Measurements from ENCODE around the gene BATF2. TPM values are rescaled to one million over a fixed set of nuclear protein-coding genes. Genes with fewer than 3 reads are reported as not detected.

Gene BATF2
- total RNA-seq, 1 experiment from 2014 or later, result 0.72 TPM

DNA sequence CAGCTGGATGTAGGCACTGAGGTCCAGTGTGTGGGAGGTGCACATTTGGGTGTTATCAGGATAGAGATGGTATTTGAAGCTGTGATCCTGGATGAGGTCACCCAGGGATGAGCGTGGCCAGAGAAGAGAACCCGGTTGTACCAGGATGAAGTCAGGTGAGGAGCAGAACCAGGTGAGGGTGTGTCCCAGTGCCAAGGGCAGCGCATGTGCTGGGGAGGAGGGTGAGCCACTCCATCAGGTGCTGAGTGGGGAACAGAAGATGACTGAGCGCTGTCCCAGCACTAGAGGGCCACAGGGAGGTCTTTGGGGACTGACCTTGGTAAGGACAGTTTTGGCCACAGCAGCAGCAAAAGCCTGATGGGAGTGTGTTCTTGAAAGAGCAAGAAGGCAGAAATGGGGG, 19.9 kb upstream of the BATF2 start:
- Histone ChIP-seq H4K5ac (ENCODE audit: insufficient read length, low read depth, low read length) (no peak overlapping the region), H4K8ac (replicated peaks; ENCODE audit: insufficient read length, low read depth, low read length) (no peak overlapping the region), H3K27ac (ENCODE audit: insufficient read length, low read depth, low read length) (no peak overlapping the region), H3K79me2 (ENCODE audit: insufficient read depth, low read length) (no peaks in the 10 kb centered on the region), H3T11ph (ENCODE audit: low read length) (no peak overlapping the region), H2BK20ac (ENCODE audit: low read depth, low read length, poor library complexity, severe bottlenecking) (no peak overlapping the region), H2BK15ac (ENCODE audit: low read depth, low read length) (no peak overlapping the region), H2AFZ (ENCODE audit: low read length) (no peak overlapping the region), H4K91ac (ENCODE audit: insufficient read length, low read depth, low read length) (no peak overlapping the region), H3K23ac (ENCODE audit: insufficient read length, low read depth, low read length) (no peak overlapping the region), H3K4me1 (ENCODE audit: insufficient read depth, low read length) (no peaks in the 10 kb centered on the region), H3K9ac (ENCODE audit: extremely low read depth, insufficient read length, low read length) (no peak overlapping the region), H3K4ac (ENCODE audit: low read depth, low read length) (no peak overlapping the region), H3K79me1 (ENCODE audit: insufficient read depth, low read depth, low read length, poor library complexity, severe bottlenecking) (peaks cover 2% of the 10 kb centered on the region), H3K9me3 (ENCODE audit: control insufficient read depth, low read depth, low read length) (no peaks in the 10 kb centered on the region), H2BK12ac (ENCODE audit: insufficient read length, low read depth, low read length) (no peak overlapping the region), H3K27me3 (ENCODE audit: insufficient read depth, low read length) (no peaks in the 10 kb centered on the region), H3K18ac (ENCODE audit: insufficient read length, low read depth, low read length) (no peak overlapping the region), H3K4me2 (ENCODE audit: insufficient read depth, insufficient read length, low read length) (no peak overlapping the region), H4K20me1 (ENCODE audit: control insufficient read depth, insufficient read depth, insufficient read length) (no peaks in the 10 kb centered on the region), H2BK5ac (ENCODE audit: insufficient read length, low read length) (no peak overlapping the region), H3K56ac (ENCODE audit: insufficient read length, low read depth, low read length) (no peak overlapping the region), H3K14ac (ENCODE audit: insufficient read depth, low read length) (no peak overlapping the region), H2AK5ac (ENCODE audit: insufficient read length, low read length) (no peak overlapping the region), H2BK120ac (ENCODE audit: low read depth, low read length, poor library complexity, severe bottlenecking) (no peak overlapping the region), H3K23me2 (ENCODE audit: insufficient read length, low read depth, low read length, poor library complexity, severe bottlenecking) (peaks cover 7% of the 10 kb centered on the region)
- Mint-ChIP-seq H3K36me3 (ENCODE audit: insufficient read depth in 1 of 3, low read depth in 3 of 3) (peaks cover 21 to 59% (median 44%) of the 10 kb centered on the region in 3 experiments), H3K4me1 (peaks cover 6 to 9% of the 10 kb centered on the region in 2 experiments), H3K27me3 (ENCODE audit: low read depth) (no peaks in the 10 kb centered on the region), H3K4me3 (peak overlapping the region in 1 of 2 experiments; percentile 13; a peak in 1 of 5 replicates), H3K27ac (peak overlapping the region in 2 of 3 experiments; percentile 14 to 55; a peak in 3 of 7 replicates), H3K9me3 (no peaks in the 10 kb centered on the region)
- TF ChIP-seq, protein P1, sequence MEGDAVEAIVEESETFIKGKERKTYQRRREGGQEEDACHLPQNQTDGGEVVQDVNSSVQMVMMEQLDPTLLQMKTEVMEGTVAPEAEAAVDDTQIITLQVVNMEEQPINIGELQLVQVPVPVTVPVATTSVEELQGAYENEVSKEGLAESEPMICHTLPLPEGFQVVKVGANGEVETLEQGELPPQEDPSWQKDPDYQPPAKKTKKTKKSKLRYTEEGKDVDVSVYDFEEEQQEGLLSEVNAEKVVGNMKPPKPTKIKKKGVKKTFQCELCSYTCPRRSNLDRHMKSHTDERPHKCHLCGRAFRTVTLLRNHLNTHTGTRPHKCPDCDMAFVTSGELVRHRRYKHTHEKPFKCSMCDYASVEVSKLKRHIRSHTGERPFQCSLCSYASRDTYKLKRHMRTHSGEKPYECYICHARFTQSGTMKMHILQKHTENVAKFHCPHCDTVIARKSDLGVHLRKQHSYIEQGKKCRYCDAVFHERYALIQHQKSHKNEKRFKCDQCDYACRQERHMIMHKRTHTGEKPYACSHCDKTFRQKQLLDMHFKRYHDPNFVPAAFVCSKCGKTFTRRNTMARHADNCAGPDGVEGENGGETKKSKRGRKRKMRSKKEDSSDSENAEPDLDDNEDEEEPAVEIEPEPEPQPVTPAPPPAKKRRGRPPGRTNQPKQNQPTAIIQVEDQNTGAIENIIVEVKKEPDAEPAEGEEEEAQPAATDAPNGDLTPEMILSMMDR (conservative IDR thresholded peaks at IDR 0.05), result peak; percentile 23; the same call in 1 of the 3 replicates
- DNase-seq, result peak; percentile 44
- WGBS (ENCODE audit: extremely low coverage, insufficient read length, low lambda C conversion rate), result no CpG with 5 or more reads among the region's 4 CpGs

Data from H9 (cell line).